OCI-LY1 (cell line): ENCODE data around the gene FRRS1.

Experiments used
- H2AFZ ChIP-seq: fragments of 200-600 bp; sonication (generic), shearing (Covaris generic); 2 replicates; pipeline ENCODE4 v1.6.0; 2014; ENCODE audit warnings: antibody characterized with exemption, mild to moderate bottlenecking, low read length
- H3F3A ChIP-seq: fragments of 200-600 bp; sonication (generic), shearing (Covaris generic); 2 replicates; pipeline ENCODE4 v1.6.0; 2014; ENCODE audit warnings: mild to moderate bottlenecking, antibody characterized with exemption, low read length, moderate library complexity; ENCODE audit not compliant: insufficient read depth
- H3K27ac ChIP-seq: fragments of 200-600 bp; sonication (generic); 2 replicates; pipeline ENCODE4 v1.5.1; 2014; ENCODE audit warnings: low read length, mixed run types, mild to moderate bottlenecking, low read depth; ENCODE audit not compliant: poor library complexity, severe bottlenecking
- H3K27me3 ChIP-seq: fragments of 200-600 bp; sonication (generic); 2 replicates; pipeline ENCODE4 v1.6.0; 2014; ENCODE audit warnings: antibody characterized with exemption, mild to moderate bottlenecking, low read length, moderate library complexity; ENCODE audit not compliant: insufficient read depth
- H3K36me3 ChIP-seq: fragments of 200-600 bp; sonication (generic); 2 replicates; pipeline ENCODE4 v1.6.1; 2014; ENCODE audit warnings: mild to moderate bottlenecking, antibody characterized with exemption, low read length, moderate library complexity, mixed read lengths; ENCODE audit not compliant: insufficient read depth
- H3K4me1 ChIP-seq: fragments of 200-600 bp; sonication (generic); 2 replicates; pipeline ENCODE4 v1.5.1; 2014; ENCODE audit warnings: mild to moderate bottlenecking, low read length, moderate library complexity; ENCODE audit not compliant: insufficient read depth, severe bottlenecking
- H3K4me2 ChIP-seq: fragments of 200-600 bp; sonication (generic), shearing (Covaris generic); 2 replicates; pipeline ENCODE4 v1.6.1; 2014; ENCODE audit warnings: low read length
- H3K4me3 ChIP-seq: fragments of 200-600 bp; sonication (generic); 2 replicates; pipeline ENCODE4 v1.5.1; 2014; ENCODE audit warnings: low read length, low read depth, mild to moderate bottlenecking, mixed read lengths; ENCODE audit not compliant: poor library complexity, severe bottlenecking
- H3K79me2 ChIP-seq: fragments of 200-600 bp; shearing (Covaris generic); 2 replicates; pipeline ENCODE4 v1.6.1; 2016; ENCODE audit warnings: mixed run types, low read length, mixed read lengths; ENCODE audit not compliant: insufficient read depth
- H3K9ac ChIP-seq: fragments of 200-600 bp; sonication (generic), shearing (Covaris generic); 2 replicates; pipeline ENCODE4 v1.6.1; 2014; ENCODE audit warnings: mild to moderate bottlenecking, low read length, mixed read lengths
- H3K9me2 ChIP-seq: fragments of 200-600 bp; sonication (generic), shearing (Covaris generic); 2 replicates; pipeline ENCODE4 v1.6.1; 2014; ENCODE audit warnings: low read depth, mild to moderate bottlenecking, low read length, mixed read lengths
- H3K9me3 ChIP-seq: fragments of 200-600 bp; shearing (Covaris generic); 2 replicates; pipeline ENCODE4 v1.6.1; 2014; ENCODE audit warnings: low read length, mixed read lengths
- H4K20me1 ChIP-seq: fragments of 200-600 bp; sonication (generic), shearing (Covaris generic); 2 replicates; pipeline ENCODE4 v1.6.0; 2016; ENCODE audit warnings: mild to moderate bottlenecking, low read length; ENCODE audit not compliant: insufficient read depth
- EZH2 ChIP-seq: fragments of 200-600 bp; sonication (generic), shearing (Covaris generic); IDR thresholded peaks from 2 replicates; pipeline ENCODE4 v1.8.0; 2017; ENCODE audit warnings: borderline replicate concordance, mixed run types, mild to moderate bottlenecking, antibody characterized with exemption, low read length, moderate library complexity, mixed read lengths
- TF ChIP-seq, protein P1 (sequence below): fragments of 200-600 bp; sonication (generic), shearing (Covaris generic); IDR thresholded peaks from 2 replicates; pipeline ENCODE4 v1.5.1; 2017; ENCODE audit warnings: mild to moderate bottlenecking, antibody characterized with exemption, low read length, moderate library complexity, mixed read lengths

The FRRS1 gene

GRCh38 chr1:99748419-99748818 is 18.0 kb downstream of the FRRS1 start:
- H2AFZ ChIP-seq: no peak overlapping the region
- no peaks in the 10 kb centered on the region for H4K20me1 ChIP-seq
- TF ChIP-seq EZH2: no peak
- TF ChIP-seq, protein P1, sequence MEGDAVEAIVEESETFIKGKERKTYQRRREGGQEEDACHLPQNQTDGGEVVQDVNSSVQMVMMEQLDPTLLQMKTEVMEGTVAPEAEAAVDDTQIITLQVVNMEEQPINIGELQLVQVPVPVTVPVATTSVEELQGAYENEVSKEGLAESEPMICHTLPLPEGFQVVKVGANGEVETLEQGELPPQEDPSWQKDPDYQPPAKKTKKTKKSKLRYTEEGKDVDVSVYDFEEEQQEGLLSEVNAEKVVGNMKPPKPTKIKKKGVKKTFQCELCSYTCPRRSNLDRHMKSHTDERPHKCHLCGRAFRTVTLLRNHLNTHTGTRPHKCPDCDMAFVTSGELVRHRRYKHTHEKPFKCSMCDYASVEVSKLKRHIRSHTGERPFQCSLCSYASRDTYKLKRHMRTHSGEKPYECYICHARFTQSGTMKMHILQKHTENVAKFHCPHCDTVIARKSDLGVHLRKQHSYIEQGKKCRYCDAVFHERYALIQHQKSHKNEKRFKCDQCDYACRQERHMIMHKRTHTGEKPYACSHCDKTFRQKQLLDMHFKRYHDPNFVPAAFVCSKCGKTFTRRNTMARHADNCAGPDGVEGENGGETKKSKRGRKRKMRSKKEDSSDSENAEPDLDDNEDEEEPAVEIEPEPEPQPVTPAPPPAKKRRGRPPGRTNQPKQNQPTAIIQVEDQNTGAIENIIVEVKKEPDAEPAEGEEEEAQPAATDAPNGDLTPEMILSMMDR: no peak
- no peak overlapping the region for H3K27ac ChIP-seq
- H3K27me3 ChIP-seq: no peaks in the 10 kb centered on the region
- H3K9ac ChIP-seq: no peak overlapping the region
- H3K9me2 ChIP-seq: no peaks in the 10 kb centered on the region
- H3K4me3 ChIP-seq: no peak overlapping the region
- no peaks in the 10 kb centered on the region for H3K79me2 ChIP-seq
- peaks cover 5% of the 10 kb centered on the region for H3K4me1 ChIP-seq
- H3F3A ChIP-seq: no peaks in the 10 kb centered on the region
- H3K4me2 ChIP-seq: no peak overlapping the region
- peaks cover 18% of the 10 kb centered on the region for H3K36me3 ChIP-seq
- no peaks in the 10 kb centered on the region for H3K9me3 ChIP-seq

DNA sequence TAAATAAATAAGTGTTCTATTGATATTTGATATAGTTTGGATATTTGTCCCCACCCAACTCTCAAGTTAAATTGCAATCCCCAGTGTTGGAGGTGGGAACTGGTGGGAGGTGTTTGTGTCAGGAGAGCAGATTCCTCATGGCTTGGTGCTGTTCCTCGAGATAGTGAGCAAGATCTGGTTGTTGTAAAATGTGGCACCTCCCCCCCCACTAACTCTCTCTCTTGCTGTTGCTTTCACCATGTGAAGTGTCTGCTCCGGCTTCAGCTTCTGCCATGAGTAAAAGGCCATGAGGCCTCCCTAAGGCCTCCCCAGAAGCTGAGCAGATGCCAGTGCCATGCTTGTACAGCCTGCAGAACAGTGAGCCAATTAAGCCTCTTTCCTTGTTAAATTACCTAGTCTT is 20.8 kb downstream of the FRRS1 start:
- no peaks in the 10 kb centered on the region for H3F3A ChIP-seq
- H3K9me3 ChIP-seq: no peaks in the 10 kb centered on the region
- H3K4me1 ChIP-seq: no peaks in the 10 kb centered on the region
- H3K4me2 ChIP-seq: no peak overlapping the region
- no peaks in the 10 kb centered on the region for H3K9me2 ChIP-seq
- no peaks in the 10 kb centered on the region for H4K20me1 ChIP-seq
- H3K27me3 ChIP-seq: no peaks in the 10 kb centered on the region
- no peak overlapping the region for H3K27ac ChIP-seq
- H3K4me3 ChIP-seq: no peak overlapping the region
- no peak overlapping the region for H2AFZ ChIP-seq
- no peak overlapping the region for H3K9ac ChIP-seq
- no peaks in the 10 kb centered on the region for H3K79me2 ChIP-seq
- peaks cover 45% of the 10 kb centered on the region for H3K36me3 ChIP-seq
- TF ChIP-seq, protein P1: no peak
- TF ChIP-seq EZH2: no peak

DNA sequence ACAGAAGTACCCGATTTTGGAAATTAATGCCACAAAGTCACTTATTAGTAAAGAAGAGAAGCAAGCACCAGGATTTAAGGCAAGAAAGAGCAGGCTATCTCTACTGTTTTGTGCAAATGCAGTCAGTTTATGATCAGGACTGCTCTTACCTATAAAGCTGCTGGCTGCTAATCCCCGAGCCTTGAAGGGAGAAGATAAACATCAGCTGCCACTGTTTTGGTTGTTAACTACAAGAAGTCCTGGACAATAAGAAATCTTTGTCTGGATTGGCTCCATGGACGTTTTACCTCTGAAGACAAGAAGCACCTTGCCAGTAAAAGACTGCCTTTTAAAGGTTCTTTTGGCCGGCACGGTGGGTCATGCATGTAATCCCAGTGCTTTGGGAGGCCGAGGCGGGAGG is 21.4 kb downstream of the FRRS1 start:
- Histone ChIP-seq H3K79me2 (no peaks in the 10 kb centered on the region), H3F3A (no peaks in the 10 kb centered on the region), H3K36me3 (peaks cover 48% of the 10 kb centered on the region), H3K27ac (no peak overlapping the region), H3K4me2 (no peak overlapping the region), H3K9me3 (no peaks in the 10 kb centered on the region), H3K9ac (no peak overlapping the region), H3K4me3 (no peak overlapping the region), H4K20me1 (no peaks in the 10 kb centered on the region), H3K4me1 (no peaks in the 10 kb centered on the region), H3K9me2 (no peaks in the 10 kb centered on the region), H3K27me3 (no peaks in the 10 kb centered on the region), H2AFZ (no peak overlapping the region)
- TF ChIP-seq, protein P1: no peak
- no peak for TF ChIP-seq EZH2
